Measurements from ENCODE around the gene TTLL11.
A peak's percentile ranks its signal among the peaks of the same experiment; 100 is the strongest.

The TTLL11 gene

DNA sequence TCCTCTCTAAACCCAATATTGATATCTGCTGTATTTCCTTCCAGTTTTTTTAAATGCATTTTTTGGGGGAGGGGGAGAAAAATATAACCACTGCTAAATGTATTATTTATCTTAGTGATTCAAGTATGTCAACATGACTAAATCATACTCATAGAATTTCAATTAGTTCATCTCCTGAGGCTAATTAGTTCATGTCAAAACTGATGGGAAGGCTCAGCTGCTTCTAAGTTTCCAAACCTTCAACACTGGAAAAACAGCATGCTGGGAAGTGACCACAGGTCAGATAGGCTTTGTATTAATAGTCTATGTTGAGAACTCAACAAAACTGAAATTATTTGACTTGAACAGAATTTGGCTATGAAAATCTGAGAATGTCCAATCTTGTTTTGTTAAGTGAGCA lies 118.7 kb downstream of the TTLL11 start:
- no peak for DNase-seq (ENCODE audit: low spot score)

DNA sequence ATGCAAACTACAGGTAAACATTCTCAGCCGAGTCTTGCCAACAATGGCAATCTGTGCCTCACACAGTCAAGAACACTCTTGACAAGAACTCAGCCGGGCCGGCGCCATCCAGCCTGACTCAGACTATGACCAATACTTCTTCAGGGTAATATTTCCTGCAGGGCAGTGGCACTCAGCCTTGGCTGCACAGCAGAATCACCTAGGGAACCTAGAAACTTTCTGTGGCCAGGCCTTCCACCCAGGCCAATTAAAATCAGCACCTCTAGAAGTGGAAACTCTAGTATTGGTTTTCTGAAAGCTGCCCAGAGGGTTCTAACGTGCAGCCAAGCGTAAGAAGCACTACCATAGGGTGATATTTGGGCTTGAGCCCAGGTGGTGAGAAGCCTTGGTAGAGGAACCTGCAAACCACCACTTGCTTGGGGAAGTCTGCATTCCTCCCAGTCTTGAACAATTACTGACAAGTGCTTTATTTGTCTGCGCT lies 120.6 kb downstream of the TTLL11 start:
- DNase-seq (ENCODE audit: low spot score) = peak; percentile 69

DNA sequence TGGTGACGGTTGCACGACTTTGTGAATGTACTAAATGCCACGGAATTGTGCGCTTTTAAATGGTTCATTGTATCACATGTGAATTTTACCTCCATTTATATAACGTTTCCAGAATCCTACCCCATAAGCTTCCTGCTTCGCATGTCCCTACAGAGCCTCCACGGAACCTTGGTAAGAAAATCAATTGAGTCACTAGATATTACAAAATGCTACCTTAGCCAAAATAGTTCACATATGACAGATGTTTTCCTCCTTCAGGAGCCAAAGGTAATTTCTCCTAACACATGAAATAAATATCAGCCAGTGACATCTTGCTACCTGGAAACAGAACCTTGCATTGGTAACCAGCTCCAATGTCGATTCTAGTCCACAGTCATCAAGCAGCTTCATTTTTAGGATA lies 125.1 kb downstream of the TTLL11 start:
- no peak for DNase-seq (ENCODE audit: low spot score)

DNA sequence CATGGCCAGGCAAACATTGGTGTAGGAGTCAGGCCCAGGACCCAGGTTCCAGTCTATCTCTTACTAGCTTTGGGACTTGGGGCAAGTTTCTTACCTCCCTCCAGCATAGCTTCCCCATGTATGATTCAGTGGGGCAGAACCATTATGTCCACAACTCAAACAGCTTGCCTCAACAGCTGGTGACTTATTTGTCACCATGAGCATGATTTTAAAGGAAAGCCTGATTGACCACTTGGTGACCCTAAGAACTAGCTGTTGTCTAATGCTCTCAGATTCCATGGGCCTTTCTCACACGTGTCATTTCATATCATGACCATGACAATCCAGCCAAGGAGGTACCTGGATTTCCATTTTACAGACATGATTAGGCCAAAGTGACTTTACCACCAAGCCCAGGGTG lies 126.4 kb downstream of the TTLL11 start:
- DNase-seq (ENCODE audit: low spot score) = no peak

DNA sequence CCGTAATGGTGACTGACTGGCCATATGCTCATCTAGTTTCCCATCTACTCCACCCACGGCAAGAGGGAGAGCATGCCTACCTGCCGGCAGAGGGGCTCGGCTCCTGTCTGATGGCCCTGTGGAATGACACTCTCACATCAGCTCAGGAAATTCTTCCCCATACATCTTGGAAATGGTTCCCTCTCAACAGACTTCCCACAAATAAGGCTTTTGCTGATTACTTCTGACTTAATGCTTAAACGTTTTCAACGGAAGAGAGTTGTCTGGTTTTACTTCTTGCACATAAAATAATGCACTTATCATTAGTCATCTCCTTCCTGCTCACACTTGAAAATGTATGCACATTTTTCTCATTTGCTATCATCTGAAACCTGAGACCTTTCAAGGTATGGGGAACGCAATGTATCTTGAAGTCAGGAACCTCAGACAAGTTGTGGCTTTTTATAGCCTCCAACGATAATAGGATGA lies 129.5 kb downstream of the TTLL11 start:
- DNase-seq (ENCODE audit: low spot score) = peak; percentile 22

DNA sequence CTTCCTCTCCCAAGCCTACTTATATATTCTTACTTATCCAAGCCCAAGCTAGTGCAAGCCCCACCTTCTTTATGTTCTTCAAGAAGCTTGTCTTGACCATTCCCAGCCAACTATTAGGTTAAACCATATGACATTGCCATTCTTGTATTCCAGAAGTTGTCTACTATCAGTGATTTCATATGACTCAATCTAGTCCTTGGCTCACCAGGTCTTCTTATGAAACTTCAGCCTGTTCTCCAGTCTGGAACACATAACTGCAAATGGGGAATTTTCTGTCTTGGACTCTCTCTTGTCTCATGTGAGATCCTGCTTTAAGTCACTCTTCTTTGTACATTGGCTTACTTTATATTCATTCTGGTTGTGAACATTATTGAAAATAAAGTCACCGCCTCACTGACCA lies 130.7 kb downstream of the TTLL11 start:
- no peak for DNase-seq (ENCODE audit: low spot score)

DNA sequence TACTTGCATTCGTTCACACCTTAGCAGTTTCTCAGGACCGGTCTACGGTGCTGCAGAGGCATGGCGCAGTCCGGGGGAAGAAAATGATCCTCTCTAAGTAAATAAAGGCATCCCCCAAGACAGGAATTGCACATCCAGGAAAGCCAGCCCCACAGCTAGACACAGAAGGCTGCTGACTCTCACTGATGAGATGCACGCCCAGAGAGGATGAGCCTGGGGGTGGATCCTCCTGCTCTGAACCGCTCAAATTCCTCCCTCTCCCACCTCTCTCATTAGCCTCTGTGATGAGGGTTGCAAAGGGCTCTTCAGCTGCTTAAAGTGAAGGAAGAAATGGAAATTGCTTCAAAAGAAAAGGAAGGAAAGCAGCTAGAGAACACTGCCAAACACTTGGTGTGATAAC lies 132.4 kb downstream of the TTLL11 start:
- DNase-seq (ENCODE audit: low spot score) = no peak

DNA sequence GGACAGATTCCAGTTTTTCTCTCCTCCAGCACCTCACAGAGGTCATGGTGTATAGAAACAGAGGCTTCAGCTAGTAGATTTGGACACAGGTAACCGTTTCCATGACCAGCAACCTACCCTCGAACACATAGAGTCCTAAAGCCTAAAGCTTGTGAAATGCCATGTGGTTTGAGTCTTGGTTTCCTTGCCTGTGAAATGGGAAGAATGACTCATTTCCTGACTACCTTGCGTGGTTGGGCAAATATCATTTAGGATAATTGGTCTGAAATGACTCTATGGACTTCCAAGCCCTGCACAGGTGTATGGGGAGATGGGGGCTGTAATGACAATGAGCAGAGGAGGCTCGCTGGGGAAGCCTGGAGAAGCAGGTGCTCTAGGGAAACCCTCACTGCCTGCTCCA lies 134.6 kb downstream of the TTLL11 start:
- DNase-seq (ENCODE audit: low spot score) = no peak

DNA sequence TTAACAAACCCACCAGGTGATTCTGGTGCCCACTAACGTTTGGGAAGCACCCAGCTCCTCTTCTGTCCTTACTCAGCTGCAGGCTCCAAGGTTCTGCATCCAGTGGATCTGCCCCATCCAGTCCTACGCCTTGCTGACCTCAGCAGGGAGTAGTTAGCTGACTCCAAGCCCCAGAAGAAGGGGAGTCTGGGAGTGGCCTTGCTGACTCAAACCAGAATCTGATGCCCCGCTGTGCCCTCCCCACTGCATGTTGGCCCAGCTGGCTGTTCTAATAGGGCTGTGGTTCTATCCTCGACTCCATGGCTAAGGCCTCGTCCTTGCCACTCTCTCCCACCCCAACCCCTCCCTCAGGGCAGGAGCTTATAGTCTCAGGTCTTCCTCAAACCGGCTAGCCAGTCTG lies 136.3 kb downstream of the TTLL11 start:
- DNase-seq (ENCODE audit: low spot score) = no peak

DNA sequence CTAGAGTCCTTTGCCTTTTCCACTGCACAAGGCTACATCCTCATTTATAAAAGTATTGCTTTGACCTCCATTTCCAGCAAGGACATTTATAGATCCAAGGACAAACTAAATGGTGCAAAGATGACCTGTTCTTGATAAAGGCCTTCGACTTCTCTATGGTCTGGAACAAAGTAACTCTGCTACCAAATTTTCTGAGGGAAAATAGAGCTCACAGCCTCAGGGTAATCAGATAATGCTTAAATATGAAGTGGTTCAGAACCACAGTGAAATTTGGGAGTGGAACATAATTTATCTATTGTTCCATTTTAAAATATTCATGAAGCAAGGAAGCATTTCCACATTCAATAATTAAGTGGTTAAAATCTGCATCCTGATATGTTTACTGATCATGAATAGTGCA lies 137.5 kb downstream of the TTLL11 start:
- DNase-seq (ENCODE audit: low spot score) = no peak

DNA sequence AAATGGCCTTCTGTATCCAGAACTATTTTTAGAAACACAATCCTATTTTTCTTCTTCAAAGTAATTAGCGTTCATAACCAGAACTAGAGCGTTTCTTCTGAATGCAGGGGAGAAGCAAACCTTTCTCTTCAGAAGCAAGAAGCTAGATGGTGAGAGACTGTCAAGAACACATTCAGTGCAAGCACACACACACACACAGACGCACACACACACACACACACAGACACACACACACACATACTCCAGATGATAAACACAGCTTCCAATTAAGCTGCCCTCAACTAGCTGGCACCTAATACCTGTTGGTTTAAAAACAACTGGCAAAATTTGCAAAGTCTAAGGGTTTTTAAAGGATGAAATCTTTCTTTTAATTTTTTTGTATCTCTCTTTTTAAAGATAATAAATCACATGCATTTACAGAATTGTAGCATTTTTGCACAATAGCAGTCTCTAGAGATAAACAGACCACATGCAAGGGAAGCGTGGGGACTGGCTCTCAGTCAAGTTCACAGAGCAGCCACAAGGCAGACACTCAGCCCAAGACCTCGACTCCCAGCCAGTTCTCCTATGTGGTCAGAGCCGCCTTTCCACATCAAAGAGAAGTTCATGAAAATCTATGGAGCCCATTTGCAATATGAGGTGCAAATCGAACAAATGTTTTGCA lies 138.5 kb downstream of the TTLL11 start:
- DNase-seq (ENCODE audit: low spot score) = no peak

DNA sequence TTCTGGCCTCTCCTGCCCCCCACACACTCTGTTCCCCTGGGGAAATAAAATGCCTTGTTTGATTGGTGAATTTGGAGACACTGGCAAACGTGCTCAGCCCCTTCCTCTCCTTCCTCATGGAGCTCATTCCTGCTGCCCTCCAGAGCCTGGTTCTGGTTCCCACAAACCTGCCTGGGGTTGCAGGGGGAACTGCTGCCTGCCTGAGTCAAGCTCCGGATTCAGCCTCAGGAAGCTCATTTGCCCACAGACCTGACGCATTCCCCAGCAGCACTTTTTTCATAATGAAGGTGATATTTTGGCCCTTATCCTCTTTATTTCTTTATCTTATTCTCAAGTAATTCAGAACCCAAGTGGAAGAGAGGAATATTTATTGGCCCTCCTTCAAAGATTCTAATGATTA lies 140.5 kb downstream of the TTLL11 start:
- no peak for DNase-seq (ENCODE audit: low spot score)

DNA sequence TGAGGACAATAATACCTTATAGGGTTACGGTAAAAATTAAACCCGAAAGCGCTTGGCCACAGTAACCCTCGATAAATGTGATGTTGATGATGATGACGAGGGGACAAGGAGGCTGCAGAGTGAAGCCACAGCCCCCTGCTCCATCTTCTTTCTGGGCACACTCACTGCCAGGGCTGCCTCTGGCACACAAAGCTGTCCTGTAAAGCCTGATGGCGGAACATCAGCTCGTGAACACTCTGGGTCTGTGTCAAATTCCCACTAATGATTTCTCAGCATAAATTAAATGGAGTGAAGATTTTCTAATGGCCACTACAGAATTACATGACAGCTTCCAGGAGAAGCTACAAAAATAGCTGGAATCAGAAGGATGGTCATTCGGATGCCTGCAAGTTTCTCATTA lies 142.2 kb downstream of the TTLL11 start:
- no peak for DNase-seq (ENCODE audit: low spot score)

DNA sequence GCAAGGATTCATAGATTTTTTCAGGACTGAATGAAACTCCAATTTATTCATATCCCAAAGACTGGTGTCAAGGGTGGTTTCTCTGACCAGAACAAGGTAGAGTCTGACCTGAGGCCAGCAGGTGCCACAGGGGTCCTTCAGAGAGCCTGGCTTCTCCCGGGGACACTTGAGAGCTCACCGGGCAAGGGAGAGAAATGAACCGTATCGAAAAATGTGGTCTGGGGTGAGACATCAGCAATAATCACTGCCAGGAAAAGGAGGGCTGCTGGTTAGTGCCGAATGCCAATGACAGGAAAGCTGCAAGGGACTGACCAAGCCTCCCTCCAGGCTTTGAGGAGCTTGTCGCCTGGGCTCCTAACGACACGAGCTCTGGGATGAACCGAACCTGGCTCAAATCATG lies 142.7 kb downstream of the TTLL11 start:
- no peak for DNase-seq (ENCODE audit: low spot score)

DNA sequence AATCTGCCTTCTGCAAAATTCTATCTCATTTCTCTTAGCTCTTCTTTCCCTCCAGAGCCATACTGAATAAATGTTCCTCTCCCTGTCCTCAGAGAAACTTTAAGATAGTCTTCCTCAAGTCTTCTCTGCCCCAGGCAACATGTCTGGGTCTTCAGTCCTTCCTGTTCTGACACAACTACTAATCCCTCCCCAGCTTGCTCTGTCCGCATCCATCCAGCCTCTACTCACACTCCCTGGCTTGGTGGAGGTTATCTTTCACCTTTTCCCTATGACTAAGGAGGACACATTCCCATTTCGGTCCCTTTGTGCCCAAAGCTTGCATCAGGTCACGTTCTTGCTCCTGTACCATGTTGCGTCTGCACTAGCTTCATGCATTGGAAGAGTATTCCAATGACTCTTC lies 143.3 kb downstream of the TTLL11 start:
- no peak for DNase-seq (ENCODE audit: low spot score)

DNA sequence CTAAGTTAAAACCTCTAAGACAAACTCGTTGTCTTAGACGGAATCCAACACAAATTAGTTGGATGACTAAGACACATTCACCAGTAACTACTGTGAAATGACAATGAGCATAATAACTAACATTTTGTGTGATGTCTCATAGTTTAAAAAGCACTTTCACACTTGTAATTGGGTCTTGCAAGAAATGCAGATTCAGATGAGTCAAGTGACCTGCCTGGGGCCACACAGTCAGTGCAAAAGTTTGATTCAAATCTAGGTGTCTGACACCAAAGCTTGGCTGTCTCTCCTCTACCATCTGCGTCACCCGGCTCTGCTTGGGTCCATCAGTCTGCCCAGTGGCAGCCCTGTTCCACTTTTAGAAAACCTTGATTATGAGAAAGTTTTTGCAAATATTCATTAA lies 143.7 kb downstream of the TTLL11 start:
- DNase-seq (ENCODE audit: low spot score) = peak; percentile 28

DNA sequence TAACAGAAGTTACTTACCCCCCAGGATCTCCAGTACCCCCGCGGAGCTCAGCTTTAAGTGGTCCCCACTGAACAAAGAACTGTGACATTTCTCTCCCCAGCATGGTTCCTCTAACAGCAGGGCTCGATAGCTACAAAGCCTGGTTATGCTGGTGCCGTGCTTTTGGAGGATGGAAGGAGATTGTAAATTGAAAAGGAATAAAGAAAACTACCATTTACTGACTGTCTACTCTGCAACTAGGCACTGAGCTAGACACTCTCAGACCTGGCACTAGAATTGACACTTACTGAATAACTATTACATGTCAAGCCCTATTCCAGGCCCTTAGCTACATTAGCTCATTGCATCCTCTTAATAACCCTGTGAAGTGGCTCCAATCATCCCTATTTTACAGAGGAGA lies 145.3 kb downstream of the TTLL11 start:
- DNase-seq (ENCODE audit: low spot score) = no peak

DNA sequence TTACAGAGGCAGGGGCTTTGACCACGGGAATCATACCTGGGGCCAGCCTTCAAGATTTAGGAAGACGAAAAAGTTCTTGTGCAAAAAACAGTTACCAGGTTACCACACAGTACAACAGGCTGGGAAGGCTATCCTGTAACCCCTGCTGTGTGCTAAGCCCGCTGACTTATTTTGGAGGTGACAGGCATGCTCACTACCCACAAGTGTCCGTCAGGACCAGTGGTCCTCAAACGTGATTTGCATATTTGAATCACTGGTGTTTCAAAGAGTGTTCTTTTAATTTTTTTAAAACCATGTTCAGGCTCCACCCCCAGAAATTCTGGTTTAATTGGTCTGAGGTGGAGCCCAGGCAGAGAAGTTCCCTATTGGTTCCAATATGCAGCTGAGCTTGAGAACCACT lies 146.6 kb downstream of the TTLL11 start:
- no peak for DNase-seq (ENCODE audit: low spot score)

DNA sequence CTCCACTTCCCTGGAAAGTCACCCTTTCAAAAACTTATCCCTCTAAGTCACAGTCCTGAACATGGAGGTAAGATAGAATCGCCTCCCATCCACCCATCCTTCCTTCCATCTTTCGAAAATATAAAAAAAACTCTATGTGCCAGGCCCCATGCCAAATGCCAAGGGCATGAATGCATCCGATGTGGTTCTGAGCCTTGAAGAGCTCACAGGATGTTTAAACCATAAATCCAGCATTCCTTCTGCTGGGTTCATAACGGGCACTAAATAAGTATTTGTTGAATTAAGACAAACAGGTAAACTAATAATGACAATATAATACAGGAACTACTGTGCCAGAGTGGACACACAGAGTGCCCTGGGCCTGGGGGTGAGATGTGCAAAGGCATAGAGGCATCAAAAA lies 147.3 kb downstream of the TTLL11 start:
- no peak for DNase-seq (ENCODE audit: low spot score)

DNA sequence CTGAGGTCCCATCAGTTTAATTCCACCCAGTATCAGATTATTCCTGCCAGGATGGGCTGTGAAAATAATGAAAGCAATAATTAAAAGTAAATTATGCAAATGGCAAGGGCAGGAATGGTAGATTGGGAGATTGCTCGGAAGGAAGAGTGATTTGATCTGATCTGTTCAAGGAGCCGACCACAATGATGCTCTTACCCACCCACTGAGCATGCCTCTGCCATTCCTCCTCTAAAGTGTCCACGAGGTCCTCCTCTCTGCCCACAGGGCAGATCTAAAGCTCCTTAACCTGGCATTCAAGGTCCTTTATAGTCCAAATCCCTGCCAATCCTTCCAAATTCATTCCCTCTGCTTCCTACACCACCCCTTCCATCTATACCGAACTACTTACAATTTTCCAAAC lies 147.8 kb downstream of the TTLL11 start:
- no peak for DNase-seq (ENCODE audit: low spot score)

DNA sequence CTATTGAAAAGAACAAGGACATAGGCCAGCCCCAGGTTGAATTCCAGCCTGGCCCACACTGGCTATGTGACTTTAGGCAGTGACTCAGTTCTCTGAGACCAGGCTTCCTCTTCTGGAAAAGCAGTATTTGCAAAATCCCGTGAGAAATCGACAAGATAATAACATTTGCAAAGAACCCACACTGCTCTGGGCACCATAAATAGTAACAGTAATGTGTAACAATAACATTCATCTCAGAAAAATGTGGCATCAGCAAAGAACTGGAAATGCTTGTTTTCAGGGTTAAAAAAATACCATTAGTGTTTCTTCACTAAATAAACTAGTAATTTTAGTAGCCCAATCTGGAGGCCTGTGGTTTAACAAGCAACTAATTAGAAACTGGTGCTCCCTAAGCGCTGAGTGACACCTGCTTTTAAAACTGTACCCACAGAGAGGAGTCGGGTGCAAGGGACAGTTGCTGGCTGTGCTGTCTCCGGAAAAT lies 148.4 kb downstream of the TTLL11 start:
- DNase-seq (ENCODE audit: low spot score) = no peak

DNA sequence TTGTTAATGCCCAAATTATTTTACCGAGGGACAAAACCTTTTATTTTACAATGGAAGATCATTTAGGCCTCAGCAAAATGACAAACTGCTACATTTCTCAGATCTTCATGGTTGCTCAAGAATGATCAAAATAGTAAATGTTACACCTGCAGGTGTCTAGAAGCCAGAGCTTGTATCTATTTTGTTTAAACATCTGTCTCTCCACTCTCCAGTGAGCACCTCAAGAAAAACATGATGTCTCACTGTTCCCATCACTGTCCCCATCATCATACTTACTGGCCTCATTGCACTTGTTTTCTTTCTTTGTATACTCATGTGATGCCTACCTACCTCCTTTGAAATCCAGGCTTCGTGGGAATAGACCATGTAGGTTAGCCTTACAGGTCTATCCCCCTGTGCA lies 149.6 kb downstream of the TTLL11 start:
- DNase-seq (ENCODE audit: low spot score) = no peak

DNA sequence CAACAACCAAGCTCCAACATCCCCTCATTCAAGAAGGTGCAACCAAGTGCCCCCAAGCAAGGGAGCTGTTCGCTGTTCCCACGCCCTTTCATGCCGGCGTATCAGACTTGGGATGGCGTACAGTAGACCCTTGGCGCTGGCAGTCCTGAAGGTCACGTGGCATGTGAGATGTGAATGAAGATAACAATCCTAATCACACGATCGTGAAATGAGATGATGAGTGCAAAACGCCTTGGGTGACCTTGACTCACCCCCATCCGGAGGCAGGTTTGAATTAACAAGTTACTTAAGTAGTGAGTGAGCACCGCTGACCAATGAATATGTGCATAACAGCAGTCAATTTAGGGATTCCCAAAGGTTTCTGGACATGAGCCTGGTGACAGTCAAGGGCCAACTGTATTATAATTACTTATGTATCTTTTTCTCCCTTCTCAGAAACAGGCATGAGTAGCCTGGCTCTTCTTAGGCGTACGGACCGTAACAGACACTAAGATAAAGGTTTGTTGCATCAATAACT lies 150.2 kb downstream of the TTLL11 start:
- no peak for DNase-seq (ENCODE audit: low spot score)

DNA sequence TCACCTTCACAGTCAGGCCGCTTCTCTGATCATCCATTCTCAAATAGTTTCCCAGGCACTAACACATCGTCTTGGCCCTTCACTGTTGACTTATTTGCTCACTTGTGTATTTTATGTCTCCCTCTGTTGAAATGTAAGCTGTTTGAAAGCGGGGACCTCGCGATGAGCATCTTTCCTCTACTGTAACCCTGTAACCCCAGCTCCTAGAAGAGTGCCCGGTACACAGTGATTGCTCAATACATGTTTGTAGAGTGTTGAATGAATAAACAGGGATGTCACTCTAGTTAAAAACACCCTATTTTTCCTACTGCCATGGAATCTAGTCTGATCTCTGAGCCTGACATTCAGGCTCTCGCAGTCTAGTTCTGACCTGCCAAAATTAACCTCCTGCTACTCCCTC lies 150.8 kb downstream of the TTLL11 start:
- DNase-seq (ENCODE audit: low spot score) = no peak

Data from RKO (cell line).